H1 (cell line): ENCODE data around the gene RNGTT. TPM values are rescaled to one million over a fixed set of nuclear protein-coding genes. Genes with fewer than 3 reads are reported as not detected.

ENCODE experiments used
- CTCF ChIA-PET: fragments of 300-600 bp; sonication (Branson Sonifier 250); formaldehyde crosslinking; loops from one replicate; lab custom pipeline; 2021; ENCODE audit not compliant: partially characterized antibody; lab: Charles Lee
- POLR2A ChIA-PET: fragments of 300-600 bp; sonication (Branson Sonifier 250); formaldehyde crosslinking; loops from one replicate; lab custom pipeline; 2021; ENCODE audit warnings: inconsistent platforms; ENCODE audit not compliant: partially characterized antibody; lab: Charles Lee
- DNase-seq, 2 experiments: peaks; one replicate each; pipeline versions ENCODE4 v3.0.0 to v3.0.0-alpha.2; 2010 to 2022; ENCODE audit warnings: low spot score in 2 of 2, low read depth in 1 of 2, mixed read lengths in 1 of 2
- FAIRE-seq: peaks from 2 replicates; lab custom pipeline; 2011; peaks lifted over from hg19 to GRCh38; lab: Jason Lieb, UNC
- H2AFZ ChIP-seq: 2 replicates; pipeline ENCODE4 v1.8.1; 2012; ENCODE audit warnings: low read length, inconsistent platforms
- H2AK5ac ChIP-seq: 2 replicates; pipeline ENCODE4 v1.6.1; 2013; ENCODE audit warnings: low read depth, low read length
- H2BK120ac ChIP-seq: replicated peaks from 2 replicates; pipeline ENCODE3; 2013; ENCODE audit warnings: low read depth, low read length, inconsistent platforms
- H2BK12ac ChIP-seq: 2 replicates; pipeline ENCODE4 v1.6.1; 2013; ENCODE audit warnings: low read depth, low read length
- H2BK15ac ChIP-seq: 2 replicates; pipeline ENCODE4 v1.6.1; 2013; ENCODE audit warnings: low read length
- H2BK20ac ChIP-seq: 2 replicates; pipeline ENCODE4 v1.6.1; 2013; ENCODE audit warnings: low read length
- H2BK5ac ChIP-seq: 2 replicates; pipeline ENCODE4 v1.6.1; 2013; ENCODE audit warnings: low read depth, low read length
- H3K14ac ChIP-seq: 2 replicates; pipeline ENCODE4 v1.6.1; 2013; ENCODE audit warnings: inconsistent platforms; ENCODE audit not compliant: insufficient read length
- H3K18ac ChIP-seq: 2 replicates; pipeline ENCODE4 v1.6.1; 2013; ENCODE audit warnings: low read length; ENCODE audit errors: extremely low read depth
- H3K23ac ChIP-seq: 2 replicates; pipeline ENCODE4 v1.6.1; 2013; ENCODE audit warnings: inconsistent platforms; ENCODE audit not compliant: insufficient read length
- H3K23me2 ChIP-seq: 2 replicates; pipeline ENCODE4 v1.6.1; 2013; ENCODE audit warnings: low read depth, low read length
- H3K27ac ChIP-seq: 2 replicates; pipeline ENCODE4 v1.6.1; 2011; ENCODE audit warnings: low read depth, low read length, inconsistent platforms
- H3K27me3 ChIP-seq, 4 experiments: replicated peaks in 1 of 4; 1 replicate in 1 of 4; 2 replicates in 3 of 4; pipeline versions ENCODE4 v1.6.1 to v1.8.1; 2011 to 2013; ENCODE audit warnings: low read length in 3 of 4, mild to moderate bottlenecking in 3 of 4, inconsistent platforms in 2 of 4, mixed read lengths in 2 of 4, moderate library complexity in 1 of 4; ENCODE audit not compliant: control insufficient read depth in 3 of 4, insufficient read depth in 3 of 4; ENCODE audit errors: extremely low read depth in 1 of 4
- H3K36me3 ChIP-seq, 4 experiments: 2 replicates each; pipeline versions ENCODE4 v1.6.1 to v1.8.1; 2011 to 2013; ENCODE audit warnings: mild to moderate bottlenecking in 4 of 4, low read length in 3 of 4, moderate library complexity in 2 of 4, control low read depth in 1 of 4, inconsistent platforms in 1 of 4; ENCODE audit not compliant: insufficient read depth in 4 of 4, control insufficient read depth in 2 of 4
- H3K4ac ChIP-seq: replicated peaks from 2 replicates; pipeline ENCODE3; 2013; ENCODE audit warnings: low read length, low read depth, mixed read lengths, inconsistent platforms; ENCODE audit not compliant: insufficient read length
- H3K4me1 ChIP-seq, 4 experiments: replicated peaks in 1 of 4; 1 replicate in 1 of 4; 2 replicates in 3 of 4; pipeline versions ENCODE4 v1.6.1 to v1.8.1; 2011 to 2013; ENCODE audit warnings: low read length in 3 of 4, inconsistent platforms in 2 of 4, mixed read lengths in 1 of 4; ENCODE audit not compliant: insufficient read depth in 4 of 4, control insufficient read depth in 3 of 4
- H3K4me2 ChIP-seq, 2 experiments: 2 replicates each; pipeline versions ENCODE4 v1.6.1 to v1.8.1; 2011 to 2013; ENCODE audit warnings: low read depth in 2 of 2, low read length in 2 of 2, control low read depth in 1 of 2, inconsistent platforms in 1 of 2, mild to moderate bottlenecking in 1 of 2; ENCODE audit not compliant: insufficient read depth in 1 of 2
- H3K4me3 ChIP-seq, 4 experiments: fragments of 200-600, 300-600 bp in 1 of 4; sonication (generic), shearing (Covaris generic), sonication (Bioruptor Twin) in 1 of 4; 2 replicates each; pipeline versions ENCODE4 v1.5.1 to v1.8.1; 2011 to 2016; ENCODE audit warnings: low read length in 4 of 4, low read depth in 3 of 4, control low read depth in 2 of 4, inconsistent platforms in 2 of 4, mild to moderate bottlenecking in 2 of 4, mixed read lengths in 1 of 4, moderate library complexity in 1 of 4; ENCODE audit not compliant: insufficient read depth in 2 of 4; ENCODE audit errors: extremely low read depth in 1 of 4
- H3K56ac ChIP-seq: replicated peaks from 2 replicates; pipeline ENCODE3; 2013; ENCODE audit warnings: low read depth, mild to moderate bottlenecking, mixed read lengths, low read length, inconsistent platforms; ENCODE audit not compliant: insufficient read length
- H3K79me1 ChIP-seq: 2 replicates; pipeline ENCODE4 v1.6.1; 2013; ENCODE audit warnings: low read depth, low read length, control low read depth
- H3K79me2 ChIP-seq, 2 experiments: 2 replicates each; pipeline versions ENCODE4 v1.6.1 to v1.8.1; 2012 to 2013; ENCODE audit warnings: low read length in 2 of 2, mild to moderate bottlenecking in 2 of 2, inconsistent platforms in 1 of 2; ENCODE audit not compliant: insufficient read depth in 2 of 2, control insufficient read depth in 1 of 2
- H3K9ac ChIP-seq, 4 experiments: replicated peaks in 1 of 4; 1 replicate in 1 of 4; 2 replicates in 3 of 4; pipeline versions ENCODE4 v1.6.1 to v1.8.1; 2011 to 2013; ENCODE audit warnings: low read depth in 3 of 4, low read length in 3 of 4, control low read depth in 2 of 4, mild to moderate bottlenecking in 2 of 4, moderate library complexity in 2 of 4, inconsistent platforms in 1 of 4; ENCODE audit errors: extremely low read depth in 1 of 4
- H3K9me3 ChIP-seq, 2 experiments: 2 replicates each; pipeline versions ENCODE4 v1.6.1 to v1.8.1; 2012 to 2013; ENCODE audit warnings: mild to moderate bottlenecking in 2 of 2, moderate library complexity in 2 of 2, control low read depth in 1 of 2, inconsistent platforms in 1 of 2, low read depth in 1 of 2, low read length in 1 of 2, mixed read lengths in 1 of 2; ENCODE audit not compliant: insufficient read depth in 2 of 2
- H4K20me1 ChIP-seq, 2 experiments: replicated peaks in 1 of 2; 2 replicates each; pipeline versions ENCODE3 to v1.8.1; 2011 to 2013; ENCODE audit warnings: inconsistent platforms in 2 of 2, low read length in 2 of 2, mild to moderate bottlenecking in 1 of 2; ENCODE audit not compliant: insufficient read depth in 2 of 2, control insufficient read depth in 1 of 2
- H4K5ac ChIP-seq: 2 replicates; pipeline ENCODE4 v1.6.1; 2013; ENCODE audit warnings: low read length, low read depth, mixed read lengths, inconsistent platforms; ENCODE audit not compliant: insufficient read length
- H4K8ac ChIP-seq: 2 replicates; pipeline ENCODE4 v1.8.0; 2013; ENCODE audit warnings: mild to moderate bottlenecking, moderate library complexity, low read length, inconsistent platforms; ENCODE audit not compliant: insufficient read depth; ENCODE audit errors: extremely low read depth
- H4K91ac ChIP-seq: replicated peaks from 2 replicates; pipeline ENCODE3; 2013; ENCODE audit warnings: low read length, mixed read lengths, inconsistent platforms; ENCODE audit not compliant: insufficient read length
- ATF3 ChIP-seq: IDR thresholded peaks from 2 replicates; pipeline ENCODE4 v1.6.1; 2011; ENCODE audit warnings: low read depth, mild to moderate bottlenecking, low read length; ENCODE audit not compliant: insufficient read depth
- BCL11A ChIP-seq, 2 experiments: IDR thresholded peaks; one replicate each; pipeline ENCODE4 v1.6.1; 2011; ENCODE audit warnings: low read depth in 2 of 2, low read length in 2 of 2, mild to moderate bottlenecking in 2 of 2
- BRCA1 ChIP-seq: IDR thresholded peaks from 2 replicates; pipeline ENCODE4 v1.6.1; 2012; ENCODE audit warnings: low read depth, low read length, improper control_type of control experiment
- GTF2F1 ChIP-seq: IDR thresholded peaks from 2 replicates; pipeline ENCODE4 v1.6.1; 2012; ENCODE audit warnings: low read depth, low read length, improper control_type of control experiment, borderline replicate concordance
- MAFK ChIP-seq: IDR thresholded peaks from 2 replicates; pipeline ENCODE4 v1.6.1; 2012; ENCODE audit warnings: low read depth, mild to moderate bottlenecking, improper control_type of control experiment, low read length
- NRF1 ChIP-seq: IDR thresholded peaks from 2 replicates; pipeline ENCODE4 v1.6.1; 2011; ENCODE audit warnings: mild to moderate bottlenecking, low read depth, low read length, improper control_type of control experiment
- POU5F1 ChIP-seq: IDR thresholded peaks from 2 replicates; pipeline ENCODE4 v1.6.1; 2011; ENCODE audit warnings: low read depth, mild to moderate bottlenecking, low read length, moderate library complexity
- SIX5 ChIP-seq: IDR thresholded peaks from 2 replicates; pipeline ENCODE4 v1.6.1; 2011; ENCODE audit warnings: mild to moderate bottlenecking, low read depth, low read length
- TBP ChIP-seq: IDR thresholded peaks from 2 replicates; pipeline ENCODE4 v1.6.1; 2011; ENCODE audit warnings: low read depth, low read length, improper control_type of control experiment
- USF2 ChIP-seq: IDR thresholded peaks from 2 replicates; pipeline ENCODE4 v1.6.1; 2011; ENCODE audit warnings: low read length, improper control_type of control experiment
- WGBS, 2 experiments: shearing (Covaris generic) in 1 of 2; methylation state at CpG; one replicate each; pipeline versions ENCODE4 v1.1.6 to v1.1.7; 2013 to 2015; ENCODE audit warnings: low lambda C conversion rate in 2 of 2, mixed read lengths in 2 of 2, inconsistent platforms in 1 of 2, low coverage in 1 of 2, missing lambda C conversion rate in 1 of 2; ENCODE audit not compliant: insufficient replicate concordance in 2 of 2, insufficient coverage in 1 of 2, insufficient read length in 1 of 2; ENCODE audit errors: extremely low coverage in 1 of 2, missing lambda C conversion rate in 1 of 2; 5-methylcytosine and 5-hydroxymethylcytosine counted together
- polyA plus RNA-seq, 7 experiments: library from polyadenylated mRNA; depleted of rRNA in 3 of 7; stranded (reverse) in 5 of 7; unstranded in 2 of 7; fragments of >200 nt in 5 of 7; fragments of 200-250 nt in 2 of 7; gene quantifications; 1 replicate in 5 of 7; 2 replicates in 1 of 7; 4 replicates in 1 of 7; pipeline versions ENCODE4 v1.2.1 to v1.2.3, GENCODE V29; 2011 to 2013; ENCODE audit warnings: missing spikeins in 2 of 7, mixed read lengths in 2 of 7
- total RNA-seq: library from RNA; stranded (reverse); fragmentation: NEBNext Ultra II Directional; extraction: Animal tissue kit (Norgen Biotek cat#: 25700); gene quantifications from 2 replicates; pipeline ENCODE4 v1.2.1, GENCODE V29; 2021

RNGTT gene
- total and polyA plus RNA-seq, 2 of the 8 experiments (the other 6 are each of a cell fraction or from before 2014, with no cell fraction given), result 3.6 to 21.2 TPM

DNA sequence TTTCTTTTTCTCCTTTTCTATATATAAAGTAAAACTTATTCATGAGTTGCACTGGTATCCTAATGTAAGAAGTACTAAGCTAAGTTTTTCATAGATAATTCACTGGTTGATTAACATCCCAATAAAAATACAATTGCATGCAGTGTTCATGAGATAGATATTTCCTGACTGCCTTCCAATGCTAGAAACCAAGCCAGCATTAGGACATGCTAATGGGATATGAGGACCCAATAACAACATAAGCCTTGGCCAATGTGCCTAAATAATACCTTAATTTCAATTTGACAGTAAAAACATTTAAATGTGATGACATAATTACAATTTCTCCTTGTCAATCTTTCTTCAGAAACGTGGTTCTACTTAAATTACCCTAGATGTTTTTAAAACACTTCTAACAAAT is 152.7 kb downstream of the RNGTT start:
- no peaks in the 10 kb centered on the region for H4K20me1 ChIP-seq
- H3K4ac ChIP-seq, result no peak overlapping the region
- H3K56ac ChIP-seq, result no peak overlapping the region
- no peak for DNase-seq
- H4K8ac ChIP-seq, result no peak overlapping the region
- H3K27me3 ChIP-seq, result no peaks in the 10 kb centered on the region
- no peak overlapping the region for H2BK20ac ChIP-seq
- no peak overlapping the region for H4K91ac ChIP-seq
- no peak overlapping the region for H3K4me3 ChIP-seq
- ChIA-PET POLR2A (no interaction called here), CTCF (no interaction called here)
- no peaks in the 10 kb centered on the region; a peak in 1 of 8 replicates for H3K36me3 ChIP-seq
- no peak overlapping the region for H3K9ac ChIP-seq
- FAIRE-seq, result no peak
- no peak overlapping the region for H4K5ac ChIP-seq
- H3K18ac ChIP-seq, result no peak overlapping the region
- no peaks in the 10 kb centered on the region for H3K23me2 ChIP-seq
- WGBS, 2 experiments, result 64% methylated on average over 1 of the region's 1 CpG; no CpG with 5 or more reads in 1 of the 2 experiments
- H3K9me3 ChIP-seq, result peaks cover 3 to 5% of the 10 kb centered on the region in 2 experiments; a peak in 1 of 4 replicates
- H3K4me2 ChIP-seq, result no peak overlapping the region
- H3K23ac ChIP-seq, result no peak overlapping the region
- no peaks in the 10 kb centered on the region for H3K79me2 ChIP-seq
- H3K27ac ChIP-seq, result no peak overlapping the region
- H2BK15ac ChIP-seq, result no peak overlapping the region
- H2BK120ac ChIP-seq, result no peak overlapping the region
- H2AK5ac ChIP-seq, result no peak overlapping the region
- H2AFZ ChIP-seq, result no peak overlapping the region
- no peak overlapping the region for H2BK5ac ChIP-seq
- H3K4me1 ChIP-seq, result no peaks in the 10 kb centered on the region
- H3K79me1 ChIP-seq, result no peaks in the 10 kb centered on the region
- H3K14ac ChIP-seq, result no peak overlapping the region
- no peak overlapping the region for H2BK12ac ChIP-seq
- TF ChIP-seq SIX5 (no peak), ATF3 (no peak), MAFK (no peak), POU5F1 (no peak), NRF1 (no peak), GTF2F1 (no peak), USF2 (no peak), TBP (no peak), BRCA1 (no peak), BCL11A (IDR thresholded peaks at IDR 0.05; ENCODE audit: low read depth in 2 of 2, low read length in 2 of 2) (no peak)
